ENCODE measurements around the gene SYT10.
"Not testable (repeated sequence)": the region's sequence is repeated elsewhere in the genome, so short reads cannot be mapped to it uniquely, and the experiment has no call there.

SYT10 gene

GRCh38 chr12:33438025-33438772, 1.4 kb downstream of the SYT10 start:
- Histone ChIP-seq H3K4me3 (ENCODE audit: low read length) (peak overlapping the region; percentile 83), H3K9ac (ENCODE audit: low read length) (peak overlapping the region; percentile 77), H3K9me3 (ENCODE audit: control insufficient read depth, low read depth, low read length) (no peaks in the 10 kb centered on the region), H3K27me3 (ENCODE audit: control insufficient read depth, insufficient read depth, low read length) (peaks cover 42% of the 10 kb centered on the region), H3K4me1 (ENCODE audit: control insufficient read depth, low read depth, low read length) (no peaks in the 10 kb centered on the region), H3K27ac (ENCODE audit: low read length) (no peak overlapping the region), H3K36me3 (ENCODE audit: control insufficient read depth, low read depth, low read length) (no peaks in the 10 kb centered on the region)

- H3K9ac ChIP-seq (ENCODE audit: low read length): no peak overlapping the region
- H3K27me3 ChIP-seq (ENCODE audit: control insufficient read depth, insufficient read depth, low read length): peaks cover 42% of the 10 kb centered on the region
- H3K9me3 ChIP-seq (ENCODE audit: control insufficient read depth, low read depth, low read length): no peaks in the 10 kb centered on the region
- no peaks in the 10 kb centered on the region for H3K36me3 ChIP-seq (ENCODE audit: control insufficient read depth, low read depth, low read length)
- H3K4me1 ChIP-seq (ENCODE audit: control insufficient read depth, low read depth, low read length): no peaks in the 10 kb centered on the region
- peak overlapping the region; percentile 83 for H3K4me3 ChIP-seq (ENCODE audit: low read length)
- H3K27ac ChIP-seq (ENCODE audit: low read length): no peak overlapping the region
These were observed 2.0 kb downstream of the SYT10 start for GRCh38 chr12:33437598-33437997.

GRCh38 chr12:33432992-33433391, 6.6 kb downstream of the SYT10 start:
- Histone ChIP-seq H3K27me3 (ENCODE audit: control insufficient read depth, insufficient read depth, low read length) (peaks cover 14% of the 10 kb centered on the region), H3K9ac (ENCODE audit: low read length) (no peak overlapping the region), H3K27ac (ENCODE audit: low read length) (no peak overlapping the region)

GRCh38 chr12:33431648-33432047, 8.0 kb downstream of the SYT10 start:
- no peaks in the 10 kb centered on the region for H3K9me3 ChIP-seq (ENCODE audit: control insufficient read depth, low read depth, low read length)
- no peak overlapping the region for H3K9ac ChIP-seq (ENCODE audit: low read length)
- H3K27ac ChIP-seq (ENCODE audit: low read length): no peak overlapping the region
- H3K36me3 ChIP-seq (ENCODE audit: control insufficient read depth, low read depth, low read length): no peaks in the 10 kb centered on the region
- peaks cover under 1% of the 10 kb centered on the region for H3K27me3 ChIP-seq (ENCODE audit: control insufficient read depth, insufficient read depth, low read length)
- H3K4me1 ChIP-seq (ENCODE audit: control insufficient read depth, low read depth, low read length): no peaks in the 10 kb centered on the region
- no peak overlapping the region for H3K4me3 ChIP-seq (ENCODE audit: low read length)

More at GRCh38 chr12:33432992-33433391, 6.6 kb downstream of the SYT10 start:
- no peaks in the 10 kb centered on the region for H3K36me3 ChIP-seq (ENCODE audit: control insufficient read depth, low read depth, low read length)
- H3K4me1 ChIP-seq (ENCODE audit: control insufficient read depth, low read depth, low read length): no peaks in the 10 kb centered on the region
- no peak overlapping the region for H3K4me3 ChIP-seq (ENCODE audit: low read length)
- H3K9me3 ChIP-seq (ENCODE audit: control insufficient read depth, low read depth, low read length): no peaks in the 10 kb centered on the region

- Histone ChIP-seq H3K27me3 (ENCODE audit: control insufficient read depth, insufficient read depth, low read length) (no peaks in the 10 kb centered on the region), H3K27ac (ENCODE audit: low read length) (no peak overlapping the region), H3K36me3 (ENCODE audit: control insufficient read depth, low read depth, low read length) (no peaks in the 10 kb centered on the region), H3K9me3 (ENCODE audit: control insufficient read depth, low read depth, low read length) (no peaks in the 10 kb centered on the region), H3K4me1 (ENCODE audit: control insufficient read depth, low read depth, low read length) (no peaks in the 10 kb centered on the region), H3K9ac (ENCODE audit: low read length) (no peak overlapping the region), H3K4me3 (ENCODE audit: low read length) (no peak overlapping the region)
These were observed 10.2 kb downstream of the SYT10 start for GRCh38 chr12:33429468-33429867.

GRCh38 chr12:33427071-33427470, 12.5 kb downstream of the SYT10 start:
- H3K9me3 ChIP-seq (ENCODE audit: control insufficient read depth, low read depth, low read length): no peaks in the 10 kb centered on the region
- H3K4me1 ChIP-seq (ENCODE audit: control insufficient read depth, low read depth, low read length): no peaks in the 10 kb centered on the region
- H3K36me3 ChIP-seq (ENCODE audit: control insufficient read depth, low read depth, low read length): no peaks in the 10 kb centered on the region
- no peak overlapping the region for H3K9ac ChIP-seq (ENCODE audit: low read length)
- no peak overlapping the region for H3K27ac ChIP-seq (ENCODE audit: low read length)
- no peaks in the 10 kb centered on the region for H3K27me3 ChIP-seq (ENCODE audit: control insufficient read depth, insufficient read depth, low read length)
- no peak overlapping the region for H3K4me3 ChIP-seq (ENCODE audit: low read length)

GRCh38 chr12:33423706-33424105, 15.9 kb downstream of the SYT10 start:
- H3K9ac ChIP-seq (ENCODE audit: low read length): no peak overlapping the region
- no peaks in the 10 kb centered on the region for H3K27me3 ChIP-seq (ENCODE audit: control insufficient read depth, insufficient read depth, low read length)
- H3K4me3 ChIP-seq (ENCODE audit: low read length): no peak overlapping the region
- H3K9me3 ChIP-seq (ENCODE audit: control insufficient read depth, low read depth, low read length): no peaks in the 10 kb centered on the region
- no peaks in the 10 kb centered on the region for H3K4me1 ChIP-seq (ENCODE audit: control insufficient read depth, low read depth, low read length)
- no peaks in the 10 kb centered on the region for H3K36me3 ChIP-seq (ENCODE audit: control insufficient read depth, low read depth, low read length)
- no peak overlapping the region for H3K27ac ChIP-seq (ENCODE audit: low read length)

- not testable (repeated sequence) for H3K9ac ChIP-seq (ENCODE audit: low read length); H3K4me3 ChIP-seq (ENCODE audit: low read length); H3K27ac ChIP-seq (ENCODE audit: low read length); H3K27me3 ChIP-seq (ENCODE audit: control insufficient read depth, insufficient read depth, low read length); H3K4me1 ChIP-seq (ENCODE audit: control insufficient read depth, low read depth, low read length); H3K36me3 ChIP-seq (ENCODE audit: control insufficient read depth, low read depth, low read length); H3K9me3 ChIP-seq (ENCODE audit: control insufficient read depth, low read depth, low read length)
These were observed 27.2 kb downstream of the SYT10 start for GRCh38 chr12:33412410-33412809.

- no peak overlapping the region for H3K27ac ChIP-seq (ENCODE audit: low read length)
- H3K27me3 ChIP-seq (ENCODE audit: control insufficient read depth, insufficient read depth, low read length): no peaks in the 10 kb centered on the region
- no peaks in the 10 kb centered on the region for H3K4me1 ChIP-seq (ENCODE audit: control insufficient read depth, low read depth, low read length)
- H3K4me3 ChIP-seq (ENCODE audit: low read length): no peak overlapping the region
- no peak overlapping the region for H3K9ac ChIP-seq (ENCODE audit: low read length)
- H3K36me3 ChIP-seq (ENCODE audit: control insufficient read depth, low read depth, low read length): no peaks in the 10 kb centered on the region
- no peaks in the 10 kb centered on the region for H3K9me3 ChIP-seq (ENCODE audit: control insufficient read depth, low read depth, low read length)
These were observed 56.1 kb downstream of the SYT10 start for GRCh38 chr12:33383503-33383902.

GRCh38 chr12:33376153-33376552, 63.5 kb downstream of the SYT10 start:
- no peaks in the 10 kb centered on the region for H3K27me3 ChIP-seq (ENCODE audit: control insufficient read depth, insufficient read depth, low read length)
- H3K4me1 ChIP-seq (ENCODE audit: control insufficient read depth, low read depth, low read length): no peaks in the 10 kb centered on the region
- H3K9ac ChIP-seq (ENCODE audit: low read length): no peak overlapping the region
- H3K36me3 ChIP-seq (ENCODE audit: control insufficient read depth, low read depth, low read length): no peaks in the 10 kb centered on the region
- H3K27ac ChIP-seq (ENCODE audit: low read length): no peak overlapping the region
- H3K4me3 ChIP-seq (ENCODE audit: low read length): no peak overlapping the region
- H3K9me3 ChIP-seq (ENCODE audit: control insufficient read depth, low read depth, low read length): no peaks in the 10 kb centered on the region

- Histone ChIP-seq H3K27me3 (ENCODE audit: control insufficient read depth, insufficient read depth, low read length) (no peaks in the 10 kb centered on the region), H3K27ac (ENCODE audit: low read length) (no peak overlapping the region), H3K4me1 (ENCODE audit: control insufficient read depth, low read depth, low read length) (no peaks in the 10 kb centered on the region), H3K9me3 (ENCODE audit: control insufficient read depth, low read depth, low read length) (no peaks in the 10 kb centered on the region), H3K36me3 (ENCODE audit: control insufficient read depth, low read depth, low read length) (no peaks in the 10 kb centered on the region), H3K9ac (ENCODE audit: low read length) (no peak overlapping the region), H3K4me3 (ENCODE audit: low read length) (no peak overlapping the region)
These were observed 69.3 kb downstream of the SYT10 start for GRCh38 chr12:33370318-33370717.

GRCh38 chr12:33357181-33357580, 82.4 kb downstream of the SYT10 start:
- Histone ChIP-seq H3K4me1 (ENCODE audit: control insufficient read depth, low read depth, low read length) (no peaks in the 10 kb centered on the region), H3K27ac (ENCODE audit: low read length) (no peak overlapping the region), H3K4me3 (ENCODE audit: low read length) (no peak overlapping the region), H3K36me3 (ENCODE audit: control insufficient read depth, low read depth, low read length) (no peaks in the 10 kb centered on the region), H3K9ac (ENCODE audit: low read length) (no peak overlapping the region), H3K27me3 (ENCODE audit: control insufficient read depth, insufficient read depth, low read length) (no peaks in the 10 kb centered on the region), H3K9me3 (ENCODE audit: control insufficient read depth, low read depth, low read length) (no peaks in the 10 kb centered on the region)

Measured in iPS-18a (cell line).